Endothelial cell of umbilical vein (primary cell): ENCODE data around the gene EFS. TPM values are rescaled to one million over a fixed set of nuclear protein-coding genes. Genes with fewer than 3 reads are reported as not detected.

Experiments used
- BruUV-seq: library from RNA; stranded (reverse); fragments of 400-500 nt; replicated peaks from 2 replicates; lab custom pipeline; 2021; lab: Mats Ljungman, UMichigan
- CTCF ChIA-PET: fragments of 300-600, 350-600 bp; sonication (Branson Sonifier 250); formaldehyde crosslinking; loops from one replicate; lab custom pipeline; 2021; ENCODE audit warnings: antibody characterized with exemption, inconsistent platforms; lab: Charles Lee
- POLR2A ChIA-PET: fragments of 300-600, 350-600 bp; sonication (Branson Sonifier 250); formaldehyde crosslinking; loops from one replicate; lab custom pipeline; 2021; ENCODE audit warnings: antibody characterized with exemption, inconsistent platforms; lab: Charles Lee
- DNase-seq: peaks from one replicate; pipeline ENCODE4 v3.0.0-alpha.2; 2011; ENCODE audit warnings: low read depth, low spot score
- FAIRE-seq: peaks from 2 replicates; lab custom pipeline; 2011; peaks lifted over from hg19 to GRCh38; lab: Jason Lieb, UNC
- H2AFZ ChIP-seq: 2 replicates; pipeline ENCODE4 v1.6.0; 2012; ENCODE audit warnings: low read depth, low read length, control low read depth, inconsistent platforms
- H3K27ac ChIP-seq: 2 replicates; pipeline ENCODE4 v1.5.1; 2011; ENCODE audit warnings: low read depth, mild to moderate bottlenecking, control low read depth, low read length, moderate library complexity; ENCODE audit not compliant: insufficient read depth
- H3K27me3 ChIP-seq, 2 experiments: 2 replicates each; pipeline versions ENCODE4 v1.6.0 to v1.6.1; 2011; ENCODE audit warnings: low read length in 2 of 2, mixed read lengths in 1 of 2; ENCODE audit not compliant: control insufficient read depth in 2 of 2, insufficient read depth in 2 of 2
- H3K36me3 ChIP-seq, 2 experiments: 2 replicates in 1 of 2; 3 replicates in 1 of 2; pipeline ENCODE4 v1.5.1; 2011; ENCODE audit warnings: low read length in 2 of 2, mild to moderate bottlenecking in 1 of 2, moderate library complexity in 1 of 2; ENCODE audit not compliant: control insufficient read depth in 2 of 2, insufficient read depth in 2 of 2; ENCODE audit errors: extremely low read depth in 1 of 2
- H3K4me1 ChIP-seq: 3 replicates; pipeline ENCODE4 v1.5.1; 2011; ENCODE audit warnings: mild to moderate bottlenecking, low read length; ENCODE audit not compliant: control insufficient read depth, insufficient read depth; ENCODE audit errors: extremely low read depth
- H3K4me2 ChIP-seq: 2 replicates; pipeline ENCODE4 v1.6.1; 2011; ENCODE audit warnings: low read length, control low read depth, mixed read lengths; ENCODE audit not compliant: insufficient read depth
- H3K4me3 ChIP-seq, 3 experiments: fragments of 200-600 bp in 1 of 3; sonication (generic), shearing (Covaris generic) in 1 of 3; replicated peaks in 1 of 3; 2 replicates each; pipeline ENCODE4 v1.5.1; 2011 to 2016; ENCODE audit warnings: control low read depth in 3 of 3, low read length in 3 of 3, mild to moderate bottlenecking in 2 of 3, inconsistent platforms in 1 of 3, low read depth in 1 of 3, moderate library complexity in 1 of 3; ENCODE audit not compliant: insufficient read depth in 1 of 3
- H3K79me2 ChIP-seq: 2 replicates; pipeline ENCODE4 v1.6.0; 2012; ENCODE audit warnings: low read length, inconsistent platforms; ENCODE audit not compliant: control insufficient read depth, insufficient read depth
- H3K9ac ChIP-seq: replicated peaks from 2 replicates; pipeline ENCODE3; 2011; ENCODE audit warnings: low read length, control low read depth; ENCODE audit not compliant: insufficient read depth; ENCODE audit errors: extremely low read depth
- H3K9me1 ChIP-seq: replicated peaks from 3 replicates; pipeline ENCODE4 v1.6.0; 2011; ENCODE audit warnings: mild to moderate bottlenecking, low read length; ENCODE audit not compliant: control insufficient read depth, insufficient read depth; ENCODE audit errors: extremely low read depth
- H3K9me3 ChIP-seq: replicated peaks from 2 replicates; pipeline ENCODE4 v1.5.1; 2012; ENCODE audit warnings: low read length, inconsistent platforms; ENCODE audit not compliant: control insufficient read depth, insufficient read depth
- H4K20me1 ChIP-seq: replicated peaks from 2 replicates; pipeline ENCODE3; 2011; ENCODE audit warnings: mild to moderate bottlenecking, low read length; ENCODE audit not compliant: control insufficient read depth, insufficient read depth; ENCODE audit errors: extremely low read depth
- POLR2A ChIP-seq: IDR thresholded peaks from 2 replicates; pipeline ENCODE4 v1.6.1; 2012; ENCODE audit warnings: low read depth, mild to moderate bottlenecking, control low read depth, low read length
- POLR2AphosphoS5 ChIP-seq: IDR thresholded peaks from 2 replicates; pipeline ENCODE4 v1.6.1; 2012; ENCODE audit warnings: low read depth, mild to moderate bottlenecking, control low read depth, low read length, moderate library complexity; ENCODE audit not compliant: insufficient read depth
- dilution Hi-C: fragments of 300-500 bp; cut with MboI; formaldehyde crosslinking; loops from one replicate; pipeline ENCODE4 v1.15.0; 2019; ENCODE audit warnings: low sequenced_read_pairs; ENCODE audit not compliant: extremely low pct_ligation_motif_present
- intact Hi-C: fragments of 100-400 bp; cut with micrococcal nuclease; formaldehyde crosslinking; loops from one replicate; pipeline ENCODE4 v1.10.0; 2022
- polyA plus RNA-seq, 4 experiments: library from polyadenylated mRNA; depleted of rRNA in 3 of 4; stranded (reverse) in 3 of 4; unstranded in 1 of 4; fragments of >200 nt; gene quantifications; 2 replicates each; pipeline versions ENCODE4 v1.2.1 to v1.2.3, GENCODE V29; 2011 to 2012; ENCODE audit warnings: missing spikeins in 1 of 4
- total RNA-seq: library from RNA; stranded (reverse); gene quantifications from 2 replicates; pipeline ENCODE4 v1.2.3, GENCODE V29; 2021

The EFS gene
- total and polyA plus RNA-seq, 2 donors (not counting 3 experiments of a cell fraction or from before 2014, with no cell fraction given): 0.03 to 0.13 TPM

DNA sequence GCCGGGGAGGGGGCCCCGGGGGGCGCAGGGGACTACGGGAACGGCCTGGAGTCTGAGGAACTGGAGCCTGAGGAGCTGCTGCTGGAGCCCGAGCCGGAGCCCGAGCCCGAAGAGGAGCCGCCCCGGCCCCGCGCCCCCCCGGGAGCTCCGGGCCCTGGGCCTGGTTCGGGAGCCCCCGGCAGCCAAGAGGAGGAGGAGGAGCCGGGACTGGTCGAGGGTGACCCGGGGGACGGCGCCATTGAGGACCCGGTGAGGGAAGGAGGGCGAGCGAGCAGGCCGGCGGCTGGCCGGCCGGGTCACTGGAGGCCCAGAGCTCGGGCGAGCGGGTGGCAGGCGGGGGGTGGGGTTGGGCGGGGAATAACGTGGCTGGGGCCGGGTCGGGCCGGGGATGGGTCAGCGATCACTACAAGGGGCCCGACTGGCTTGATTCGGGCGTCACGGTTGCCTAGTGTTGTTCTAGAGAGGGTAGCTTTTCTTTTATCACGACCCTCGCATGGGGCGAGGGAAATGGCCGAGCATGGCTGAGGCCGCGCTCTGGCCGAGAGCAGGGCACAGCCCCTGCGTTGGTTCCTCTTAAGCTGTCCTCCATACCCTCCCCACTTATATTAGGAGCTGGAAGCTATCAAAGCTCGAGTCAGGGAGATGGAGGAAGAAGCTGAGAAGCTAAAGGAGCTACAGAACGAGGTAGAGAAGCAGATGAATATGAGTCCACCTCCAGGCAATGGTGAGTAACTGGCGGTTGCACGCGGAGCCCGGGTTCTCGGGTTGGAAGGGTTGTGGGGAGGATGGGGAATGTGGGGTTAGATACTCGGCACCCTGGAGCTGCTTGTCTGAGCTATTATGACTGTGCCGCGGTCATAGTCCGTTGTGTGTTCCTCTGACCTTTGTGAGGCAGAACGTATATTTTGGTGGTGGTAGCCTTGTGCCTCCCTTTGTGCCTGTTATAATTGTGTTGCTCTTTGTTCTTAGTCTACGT, 43.1 kb downstream of the EFS start:
- Histone ChIP-seq H3K4me3 (peak overlapping the region; percentile 90 to 97 (median 95)), H3K27me3 (no peaks in the 10 kb centered on the region), H3K9ac (peak overlapping the region; percentile 96), H4K20me1 (no peaks in the 10 kb centered on the region), H3K4me1 (peaks cover 16% of the 10 kb centered on the region), H3K27ac (peak overlapping the region; percentile 77), H3K9me3 (no peaks in the 10 kb centered on the region), H2AFZ (peak overlapping the region; percentile 14), H3K36me3 (peaks cover 12 to 15% of the 10 kb centered on the region in 2 experiments), H3K4me2 (peak overlapping the region; percentile 64), H3K79me2 (peaks cover 26% of the 10 kb centered on the region), H3K9me1 (no peaks in the 10 kb centered on the region)
- intact Hi-C loops (loop anchor here (1.0 to 2.0 kb wide), 5 partner anchors 16 to 227 kb away; partner anchors contain the start of genes ACIN1, BCL2L2, C14orf119 and HOMEZ), dilution Hi-C loops (no loop called here)
- POLR2A ChIA-PET: interaction anchor here (0.9 to 2.0 kb wide), 3 partner anchors 15 to 227 kb away, joined by 3 to 13 read pairs (median 6); partner anchors contain the start of genes ACIN1, BCL2L2 and C14orf119
- CTCF ChIA-PET: interaction anchor here (0.7 to 2.9 kb wide), 16 partner anchors 9 to 253 kb away, joined by 3 to 20 read pairs (median 3); partner anchors contain the start of genes BCL2L2, HOMEZ and PPP1R3E
- no TSS peak for BruUV-seq
- TF ChIP-seq POLR2AphosphoS5 (no peak), POLR2A (peak; percentile 69)
- FAIRE-seq (peak; percentile 15), DNase-seq (peak; percentile 50)
